K562 (cell line): ENCODE measurements around the gene EGFL7. TPM values are rescaled to one million over a fixed set of nuclear protein-coding genes. Genes with fewer than 3 reads are reported as not detected.

Experiments used
- ATAC-seq: fragments of 200-7000 bp; cut with Tn5 transposase; 3 replicates; pipeline ENCODE4 v1.9.1; 2020; ENCODE audit warnings: moderate library complexity
- BruUV-seq: library from RNA; stranded (reverse); fragments of 400-500 nt; replicated peaks from 2 replicates; lab custom pipeline; 2021; lab: Mats Ljungman, UMichigan
- CTCF ChIA-PET: fragments of 300-600 bp; formaldehyde crosslinking; extraction: SDS; loops from one replicate; lab custom pipeline; 2021; ENCODE audit warnings: low intra/inter-chr PET ratio; lab: Yijun Ruan, JAX
- POLR2A ChIA-PET: fragments of 300-600, 350-650 bp; sonication (Branson Sonifier 250); formaldehyde crosslinking; extraction: SDS; loops from one replicate; lab custom pipeline; 2021; ENCODE audit warnings: antibody characterized with exemption, inconsistent platforms; lab: Yijun Ruan, JAX
- DNase-seq, 4 experiments: peaks; one replicate each; pipeline versions ENCODE4 v3.0.0 to v3.0.0-alpha.2; 2011 to 2018; ENCODE audit warnings: low spot score in 3 of 4, mixed read lengths in 3 of 4; ENCODE audit errors: extremely low read depth in 1 of 4
- FAIRE-seq: peaks from 2 replicates; lab custom pipeline; 2011; peaks lifted over from hg19 to GRCh38; lab: Jason Lieb, UNC
- H2AFZ ChIP-seq: 2 replicates; pipeline ENCODE4 v1.6.0; 2011; ENCODE audit warnings: low read depth, low read length, control low read depth, inconsistent platforms
- H3K27ac ChIP-seq: fragments of 200-600 bp; 3 replicates; pipeline ENCODE4 v1.8.0; 2011; ENCODE audit warnings: low read depth, mild to moderate bottlenecking, control low read depth, inconsistent platforms, low read length, moderate library complexity, mixed read lengths; ENCODE audit errors: extremely low read depth
- H3K27me3 ChIP-seq, 2 experiments: fragments of 300-600 bp in 1 of 2; 2 replicates in 1 of 2; 3 replicates in 1 of 2; pipeline versions ENCODE4 v1.6.0 to v1.8.0; 2011; ENCODE audit warnings: inconsistent platforms in 2 of 2, low read length in 2 of 2, mild to moderate bottlenecking in 1 of 2, mixed read lengths in 1 of 2, moderate library complexity in 1 of 2; ENCODE audit not compliant: control insufficient read depth in 2 of 2, insufficient read depth in 2 of 2
- H3K36me3 ChIP-seq: fragments of 300-600 bp; 3 replicates; pipeline ENCODE4 v1.8.0; 2011; ENCODE audit warnings: mild to moderate bottlenecking, low read length, inconsistent platforms; ENCODE audit not compliant: control insufficient read depth, insufficient read depth
- H3K4me1 ChIP-seq, 2 experiments: fragments of 200-600 bp in 1 of 2; replicated peaks in 1 of 2; 2 replicates in 1 of 2; 3 replicates in 1 of 2; pipeline versions ENCODE4 v1.5.1 to v1.8.0; 2011; ENCODE audit warnings: inconsistent platforms in 2 of 2, low read length in 2 of 2, mild to moderate bottlenecking in 1 of 2, mixed read lengths in 1 of 2, moderate library complexity in 1 of 2; ENCODE audit not compliant: control insufficient read depth in 2 of 2, insufficient read depth in 2 of 2
- H3K4me2 ChIP-seq: 2 replicates; pipeline ENCODE4 v1.6.1; 2011; ENCODE audit warnings: low read length, control low read depth, inconsistent platforms, mixed read lengths; ENCODE audit not compliant: insufficient read depth
- H3K4me3 ChIP-seq: fragments of 200-600 bp; sonication (generic), shearing (Covaris generic); 2 replicates; pipeline ENCODE4 v1.5.1; 2016; ENCODE audit warnings: control low read depth, inconsistent platforms
- H3K79me2 ChIP-seq: fragments of 200-600 bp; 3 replicates; pipeline ENCODE4 v1.8.0; 2011; ENCODE audit warnings: low read length, inconsistent platforms; ENCODE audit not compliant: control insufficient read depth, insufficient read depth
- H3K9ac ChIP-seq, 2 experiments: 2 replicates each; pipeline versions ENCODE4 v1.6.0 to v1.6.1; 2011; ENCODE audit warnings: low read depth in 2 of 2, low read length in 2 of 2, control low read depth in 1 of 2, inconsistent platforms in 1 of 2, mild to moderate bottlenecking in 1 of 2, mixed read lengths in 1 of 2; ENCODE audit not compliant: insufficient read depth in 1 of 2
- H3K9me1 ChIP-seq: one replicate; pipeline ENCODE4 v1.6.0; 2011; ENCODE audit warnings: inconsistent platforms, mild to moderate bottlenecking, low read length, moderate library complexity; ENCODE audit not compliant: control insufficient read depth, insufficient read depth
- H3K9me3 ChIP-seq: replicated peaks from 2 replicates; pipeline ENCODE4 v1.5.1; 2011; ENCODE audit warnings: low read depth, low read length, inconsistent platforms; ENCODE audit not compliant: control insufficient read depth, insufficient read depth
- H4K20me1 ChIP-seq: replicated peaks from 2 replicates; pipeline ENCODE4 v1.6.1; 2011; ENCODE audit warnings: low read length, inconsistent platforms, mixed read lengths; ENCODE audit not compliant: control insufficient read depth, insufficient read depth
- CBX2 ChIP-seq: fragments of 200-600 bp; sonication (generic); IDR thresholded peaks from one replicate; pipeline ENCODE4 v1.6.1; 2012; ENCODE audit warnings: mild to moderate bottlenecking, low read length, inconsistent platforms; ENCODE audit not compliant: insufficient read depth, poor library complexity, severe bottlenecking
- E2F4 ChIP-seq: sonication (generic); formaldehyde crosslinking; IDR thresholded peaks from 2 replicates; pipeline ENCODE4 v1.8.0; 2022; ENCODE audit warnings: mild to moderate bottlenecking, low read depth, missing genetic modification reagents
- GABPA ChIP-seq: fragments of 200-800 bp; sonication (Bioruptor generic); conservative IDR thresholded peaks from 2 replicates; pipeline ENCODE4 v1.6.1; 2016; ENCODE audit warnings: low read depth, missing genetic modification characterization, missing compliant biosample characterization
- KDM2B ChIP-seq: fragments of 250-450 bp; sonication (Bioruptor Pico); IDR thresholded peaks from 2 replicates; pipeline ENCODE4 v1.8.0; 2021; ENCODE audit warnings: mild to moderate bottlenecking, moderate library complexity
- NFE2 ChIP-seq: IDR thresholded peaks from 2 replicates; pipeline ENCODE4 v1.6.1; 2014; ENCODE audit warnings: antibody characterized with exemption, low read depth
- PHF20 ChIP-seq: fragments of 450-650 bp; IDR thresholded peaks from 2 replicates; pipeline ENCODE4 v1.6.1; 2018; ENCODE audit not compliant: partially characterized antibody
- ZNF586 ChIP-seq: fragments of 450-650 bp; formaldehyde crosslinking; conservative IDR thresholded peaks from 2 replicates; pipeline ENCODE4 v1.4.0; 2020; ENCODE audit warnings: mild to moderate bottlenecking, moderate library complexity
- WGBS: fragments of 100-300 bp; shearing (Covaris generic); methylation state at CpG from one replicate; pipeline ENCODE4 v1.1.6; 2016; ENCODE audit warnings: low coverage, mixed read lengths; ENCODE audit not compliant: insufficient coverage; ENCODE audit errors: missing lambda C conversion rate; 5-methylcytosine and 5-hydroxymethylcytosine counted together
- in situ Hi-C: fragments of 300-500 bp; cut with MboI; formaldehyde crosslinking; loops from 4 replicates; pipeline ENCODE4 v1.15.0; 2018; ENCODE audit warnings: inconsistent platforms, mixed read lengths
- intact Hi-C: fragments of 100-400 bp; cut with micrococcal nuclease; formaldehyde crosslinking; loops from 2 replicates; pipeline ENCODE4 v1.14.2; 2022
- polyA plus RNA-seq, 8 experiments: library from polyadenylated mRNA; depleted of rRNA in 4 of 8; stranded (reverse) in 5 of 8; unstranded in 3 of 8; fragments of >200 nt; fragmentation: Nextera tagmentation in 2 of 8; fragmentation: Illumina TruSeq in 1 of 8; extraction: Ambion mirVana in 2 of 8; extraction: Trizol in 1 of 8; gene quantifications; 2 replicates each; pipeline versions ENCODE4 v1.2.1 to v1.2.3, GENCODE V29; 2011 to 2014; ENCODE audit warnings: inconsistent platforms in 1 of 8, missing spikeins in 1 of 8
- total RNA-seq, 7 experiments: library from RNA; depleted of rRNA in 6 of 7; stranded (reverse); fragments of >200 nt in 6 of 7; fragmentation: Illumina TruSeq in 2 of 7; extraction: Trizol in 2 of 7; gene quantifications; 2 replicates each; pipeline versions ENCODE4 v1.2.1 to v1.2.3, GENCODE V29; 2011 to 2021; ENCODE audit warnings: low replicate concordance in 1 of 7

The EGFL7 gene
- total and polyA plus RNA-seq, 9 of the 15 experiments (the other 6 are each of a cell fraction or from before 2014, with no cell fraction given) = 1.5 to 286 (median 55.5) TPM

DNA sequence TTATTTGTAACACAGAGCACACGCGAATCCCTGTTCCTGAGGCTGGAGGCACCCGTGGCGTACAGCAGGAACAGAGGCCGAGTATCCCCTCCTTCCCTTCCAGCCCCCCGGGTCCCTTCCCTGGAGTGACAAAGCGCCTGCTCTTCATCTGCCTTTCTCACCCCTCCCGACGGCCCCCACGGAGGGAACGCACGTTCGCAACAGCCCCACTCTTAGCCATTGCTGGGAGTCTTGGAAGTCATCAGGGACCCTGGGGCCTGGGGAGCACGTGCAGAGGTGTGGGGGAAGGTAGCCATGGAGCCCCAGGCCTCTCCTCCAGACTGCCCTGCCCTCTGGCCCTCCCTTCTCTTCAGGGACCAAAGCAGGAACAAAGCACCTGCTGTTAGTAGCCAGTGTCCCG is 22.1 kb downstream of the EGFL7 start:
- Histone ChIP-seq H3K9me3 (no peaks in the 10 kb centered on the region), H3K9me1 (peaks cover 6% of the 10 kb centered on the region), H3K79me2 (peaks cover 58% of the 10 kb centered on the region), H3K4me3 (no peak overlapping the region), H3K27me3 (no peaks in the 10 kb centered on the region), H3K4me2 (no peak overlapping the region), H3K36me3 (peaks cover 20% of the 10 kb centered on the region; the same call in 1 of the 3 replicates)
- 87% methylated on average over 13 of the region's 15 CpGs for WGBS
- CTCF ChIA-PET = no interaction called here
- no peak for FAIRE-seq
- POLR2A ChIA-PET = interaction anchor here (0.8 kb wide), 1 partner anchor 728 kb away, joined by 3 read pairs; no protein-coding TSS in a partner anchor
- in situ Hi-C loops = no loop called here
- BruUV-seq = no TSS peak
- DNase-seq = no peak
- TF ChIP-seq ZNF586 = no peak
- no peak for TF ChIP-seq E2F4
- TF ChIP-seq KDM2B (CRISPR knock-in tag) = no peak
- no peak for TF ChIP-seq CBX2
- no peak for TF ChIP-seq NFE2
- TF ChIP-seq GABPA = no peak
- TF ChIP-seq PHF20 = no peak
- TF ChIP-seq, all 486 proteins: peak for 0
- H4K20me1 ChIP-seq = peaks cover 6% of the 10 kb centered on the region; the same call in 1 of the 2 replicates
- H2AFZ ChIP-seq = no peak overlapping the region
- intact Hi-C loops = no loop called here
- H3K9ac ChIP-seq = peak overlapping the region in 1 of 2 experiments; percentile 98; a peak in 2 of 4 replicates
- ATAC-seq = no peak
- no peak overlapping the region for H3K27ac ChIP-seq
- peaks cover 6 to 74% of the 10 kb centered on the region in 2 experiments; a peak in 4 of 5 replicates for H3K4me1 ChIP-seq
